Activated effector memory CD4-positive, alpha-beta T cell treated with Interleukin-2 at 50 U/mL for 16 hours (primary cell): ENCODE results near the gene SLC3A2.
"Not testable (repeated sequence)": the region's sequence is repeated elsewhere in the genome, so short reads cannot be mapped to it uniquely, and the experiment has no call there.

Experiments used
- DNase-seq: peaks from one replicate; pipeline ENCODE4 v3.0.0-alpha.2; 2020

SLC3A2 gene

GRCh38 chr11:62933750-62934495, 53.2 kb downstream of the SLC3A2 start:
- DNase-seq, result no peak

GRCh38 chr11:62934496-62934785, 53.7 kb downstream of the SLC3A2 start:
- no peak for DNase-seq

GRCh38 chr11:62937528-62937927, 56.8 kb downstream of the SLC3A2 start:
- not testable (repeated sequence) for DNase-seq
